HG03135 (cell line): Measurements from ENCODE around the gene FAT1.
"Not testable (repeated sequence)": the region's sequence is repeated elsewhere in the genome, so short reads cannot be mapped to it uniquely, and the experiment has no call there.

ENCODE experiments used
- ATAC-seq: cut with Tn5 transposase; IDR thresholded peaks from one replicate; pipeline ENCODE4 v1.9.1; 2021; ENCODE audit warnings: mild to moderate bottlenecking, moderate library complexity; ENCODE audit not compliant: unreplicated experiment

FAT1 gene

GRCh38 chr4:186723292-186724057, at the start of gene FAT1:
Gene FAT1, minus strand, starts transcription at chr4:186723856. Its CDS starts 14,029 bp downstream, at chr4:186709827.
- no peak for ATAC-seq

- ATAC-seq = no peak
These were observed 49.4 kb upstream of the FAT1 start for GRCh38 chr4:186772936-186773487.

GRCh38 chr4:186771624-186772023, 48.0 kb upstream of the FAT1 start:
- ATAC-seq = no peak

- no peak for ATAC-seq
These were observed 47.0 kb upstream of the FAT1 start for GRCh38 chr4:186770481-186771175.

GRCh38 chr4:186767794-186768193, 44.1 kb upstream of the FAT1 start:
- no peak for ATAC-seq

- ATAC-seq = no peak
These were observed 42.3 kb upstream of the FAT1 start for GRCh38 chr4:186765673-186766546.

- no peak for ATAC-seq
These were observed 41.5 kb upstream of the FAT1 start for GRCh38 chr4:186765138-186765537.

- no peak for ATAC-seq
These were observed 40.8 kb upstream of the FAT1 start for GRCh38 chr4:186764457-186764856.

- ATAC-seq = no peak
These were observed 39.2 kb upstream of the FAT1 start for GRCh38 chr4:186762865-186763264.

- no peak for ATAC-seq
These were observed 38.7 kb upstream of the FAT1 start for GRCh38 chr4:186762361-186762760.

GRCh38 chr4:186761956-186762355, 38.3 kb upstream of the FAT1 start:
- not testable (repeated sequence) for ATAC-seq

GRCh38 chr4:186761393-186761792, 37.7 kb upstream of the FAT1 start:
- ATAC-seq = no peak

GRCh38 chr4:186760576-186760975, 36.9 kb upstream of the FAT1 start:
- ATAC-seq = no peak

- no peak for ATAC-seq
These were observed 36.3 kb upstream of the FAT1 start for GRCh38 chr4:186759990-186760389.

- ATAC-seq = no peak
These were observed 35.5 kb upstream of the FAT1 start for GRCh38 chr4:186758929-186759682.

GRCh38 chr4:186757696-186758355, 34.2 kb upstream of the FAT1 start:
- no peak for ATAC-seq

GRCh38 chr4:186756550-186756949, 32.9 kb upstream of the FAT1 start:
- not testable (repeated sequence) for ATAC-seq

- no peak for ATAC-seq
These were observed 32.2 kb upstream of the FAT1 start for GRCh38 chr4:186755550-186756519.

GRCh38 chr4:186754976-186755375, 31.3 kb upstream of the FAT1 start:
- ATAC-seq = no peak
